GM12874 (cell line): ENCODE data around the gene KCNMA1.

ENCODE experiments used
- TF ChIP-seq, protein P1 (sequence below): IDR thresholded peaks from 2 replicates; pipeline ENCODE4 v1.5.1; 2011; ENCODE audit warnings: low read depth, mild to moderate bottlenecking, control low read depth, low read length, moderate library complexity; ENCODE audit not compliant: insufficient read depth

KCNMA1 gene

DNA sequence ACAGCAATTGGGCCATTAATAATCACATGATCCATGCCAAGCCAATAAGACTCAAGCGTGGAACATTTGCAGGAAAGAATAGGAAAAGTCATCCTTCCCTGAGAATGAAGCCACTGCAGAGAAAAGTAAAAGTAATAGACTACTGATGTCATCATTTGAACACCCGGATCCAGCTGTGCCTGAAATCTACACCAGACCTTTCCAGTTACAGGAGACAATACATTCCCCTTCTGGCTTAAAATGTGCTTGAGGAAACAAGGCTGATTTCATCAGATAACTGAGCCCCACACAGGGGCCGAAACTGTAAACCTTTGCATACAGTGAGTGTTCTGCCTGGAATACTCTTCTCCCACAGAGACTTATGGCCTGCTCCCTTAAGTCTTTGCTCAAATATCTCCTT, 232.8 kb downstream of the KCNMA1 start:
- TF ChIP-seq, protein P1, sequence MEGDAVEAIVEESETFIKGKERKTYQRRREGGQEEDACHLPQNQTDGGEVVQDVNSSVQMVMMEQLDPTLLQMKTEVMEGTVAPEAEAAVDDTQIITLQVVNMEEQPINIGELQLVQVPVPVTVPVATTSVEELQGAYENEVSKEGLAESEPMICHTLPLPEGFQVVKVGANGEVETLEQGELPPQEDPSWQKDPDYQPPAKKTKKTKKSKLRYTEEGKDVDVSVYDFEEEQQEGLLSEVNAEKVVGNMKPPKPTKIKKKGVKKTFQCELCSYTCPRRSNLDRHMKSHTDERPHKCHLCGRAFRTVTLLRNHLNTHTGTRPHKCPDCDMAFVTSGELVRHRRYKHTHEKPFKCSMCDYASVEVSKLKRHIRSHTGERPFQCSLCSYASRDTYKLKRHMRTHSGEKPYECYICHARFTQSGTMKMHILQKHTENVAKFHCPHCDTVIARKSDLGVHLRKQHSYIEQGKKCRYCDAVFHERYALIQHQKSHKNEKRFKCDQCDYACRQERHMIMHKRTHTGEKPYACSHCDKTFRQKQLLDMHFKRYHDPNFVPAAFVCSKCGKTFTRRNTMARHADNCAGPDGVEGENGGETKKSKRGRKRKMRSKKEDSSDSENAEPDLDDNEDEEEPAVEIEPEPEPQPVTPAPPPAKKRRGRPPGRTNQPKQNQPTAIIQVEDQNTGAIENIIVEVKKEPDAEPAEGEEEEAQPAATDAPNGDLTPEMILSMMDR = no peak

DNA sequence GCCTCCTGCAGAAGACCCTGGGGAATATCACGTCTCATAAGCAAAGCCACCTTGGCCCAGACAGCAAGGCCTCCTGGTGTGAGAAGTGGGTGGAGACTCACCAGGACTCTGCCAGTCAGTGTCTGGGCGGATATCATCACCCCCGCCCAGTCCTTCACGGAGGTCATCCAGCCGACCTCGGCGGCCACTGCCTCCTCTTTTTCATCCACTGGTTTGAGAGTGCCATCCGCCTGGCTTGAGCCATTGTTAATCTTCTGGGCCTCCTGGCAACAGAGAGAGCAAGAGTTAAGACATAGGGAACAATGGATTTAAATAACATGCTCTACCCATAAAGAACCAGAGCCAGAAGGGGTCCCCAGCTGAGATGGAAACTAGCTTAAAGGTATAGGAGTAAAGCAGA, 233.8 kb downstream of the KCNMA1 start:
- TF ChIP-seq, protein P1 = no peak

DNA sequence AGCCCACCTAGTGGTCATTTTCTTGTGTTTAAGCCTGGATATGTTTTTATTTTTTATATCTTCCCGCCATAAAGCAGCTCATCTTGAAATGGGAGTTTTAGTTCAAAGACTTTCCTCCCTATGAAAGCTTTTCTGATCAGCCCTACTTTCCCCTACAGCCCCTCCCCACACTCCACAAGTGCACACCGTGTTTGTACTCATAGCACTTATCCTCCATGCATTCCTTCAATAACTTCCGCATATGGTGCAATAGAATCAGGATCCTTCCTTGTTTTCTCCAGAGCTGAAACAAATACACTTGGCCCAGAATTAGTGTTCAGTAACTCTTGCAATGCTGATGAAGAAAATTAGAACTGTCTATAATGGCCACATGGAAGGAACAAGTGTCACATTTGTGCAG, 235.9 kb downstream of the KCNMA1 start:
- TF ChIP-seq, protein P1 = no peak

DNA sequence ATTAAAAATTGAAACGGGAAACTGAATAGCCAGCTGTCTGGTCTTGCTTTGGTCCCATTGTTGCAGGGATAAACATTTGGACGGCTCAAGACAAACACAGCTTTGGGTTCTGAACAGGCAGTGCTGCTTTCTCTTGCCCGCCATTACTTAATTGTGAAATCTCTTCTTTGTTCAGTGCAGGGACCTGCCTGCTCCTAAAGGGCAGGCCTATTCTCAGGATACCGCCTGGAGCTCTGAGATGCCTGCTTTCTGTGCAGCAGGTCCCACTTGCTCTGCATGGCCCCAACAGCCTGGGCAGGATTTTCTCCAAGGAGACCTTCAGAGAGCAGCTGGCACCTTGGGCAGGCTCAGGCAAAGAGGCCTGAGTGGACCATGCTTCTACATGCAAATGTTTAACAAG, 237.6 kb downstream of the KCNMA1 start:
- TF ChIP-seq, protein P1 = no peak

DNA sequence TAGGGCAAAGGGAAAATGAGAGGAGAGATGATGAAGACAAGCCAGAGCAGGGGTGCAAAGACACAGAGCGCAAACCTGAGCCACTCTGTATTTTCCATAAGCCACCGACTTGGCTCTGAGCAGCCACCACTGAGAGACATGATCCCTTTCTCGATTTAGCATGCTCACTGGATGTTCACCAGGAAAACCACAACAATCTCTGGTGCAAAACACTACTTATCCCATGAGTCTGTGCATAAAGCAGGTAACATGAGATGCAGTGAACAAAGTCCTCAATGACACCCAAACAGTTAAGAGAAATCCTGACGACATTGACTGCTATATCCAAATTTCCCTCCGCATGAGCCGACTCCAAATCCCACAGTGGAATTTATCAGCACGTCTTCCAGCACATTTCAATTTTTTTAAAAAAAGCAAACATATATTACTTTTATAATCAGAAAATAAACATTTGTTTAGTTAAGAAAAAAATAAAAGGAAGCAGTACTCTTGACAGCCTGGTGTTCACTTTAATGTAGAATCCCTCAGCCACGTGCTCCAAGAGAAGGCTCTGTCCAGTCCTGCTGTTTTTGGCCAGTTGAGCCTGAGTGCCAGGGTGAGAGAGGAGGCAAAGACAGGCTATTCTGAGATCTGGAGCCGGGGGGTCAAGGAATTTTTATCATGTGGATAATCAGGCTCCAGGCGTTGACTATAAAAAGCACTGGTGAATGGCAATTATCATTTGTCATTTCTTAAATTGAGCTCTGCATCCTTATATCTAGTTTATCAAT, 238.4 kb downstream of the KCNMA1 start:
- TF ChIP-seq, protein P1 = no peak

DNA sequence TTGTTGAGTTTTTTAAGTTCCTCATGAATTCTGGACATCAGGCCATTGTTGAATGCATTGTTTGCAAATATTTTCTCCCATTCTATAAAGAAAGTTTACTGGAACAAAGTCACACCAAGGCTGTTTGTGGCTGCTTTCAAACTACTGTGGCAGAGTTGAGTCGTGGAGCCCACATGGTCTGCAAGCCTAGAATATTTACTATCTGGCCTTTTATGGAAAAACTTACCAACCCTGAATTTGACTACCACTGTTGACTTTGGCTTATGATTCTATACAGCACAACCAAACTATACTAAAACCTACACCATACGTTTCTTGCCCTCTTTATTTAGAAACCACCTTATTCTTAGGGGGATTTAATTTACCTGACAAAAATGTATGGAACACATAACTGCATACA, 239.1 kb downstream of the KCNMA1 start:
- TF ChIP-seq, protein P1 = no peak

DNA sequence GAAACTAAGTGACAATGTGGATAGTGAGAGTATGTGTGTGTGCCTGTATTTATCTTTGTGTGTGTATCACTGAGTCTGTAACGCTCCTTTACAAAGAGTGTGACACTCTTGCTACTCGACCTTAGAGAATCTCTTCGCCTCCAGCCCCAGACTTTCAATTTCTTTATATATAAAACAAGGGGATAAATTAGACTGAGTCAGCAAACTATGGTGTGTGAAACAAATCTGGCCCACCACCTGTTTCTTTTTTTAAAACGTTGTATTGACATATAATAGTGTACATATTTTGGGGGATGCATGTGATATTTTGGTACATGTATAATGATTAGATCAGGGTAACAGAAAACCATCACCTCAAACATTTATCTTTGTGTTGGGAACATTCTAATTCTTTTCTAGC, 240.5 kb downstream of the KCNMA1 start:
- TF ChIP-seq, protein P1 = no peak
